Hematopoietic multipotent progenitor cell treated with erythropoietin and hydrocortisone succinate and interleukin-3 and kit ligand, for 17 days (in vitro differentiated cells): ENCODE measurements around the gene GHITM.
"Not testable (repeated sequence)": the region's sequence is repeated elsewhere in the genome, so short reads cannot be mapped to it uniquely, and the experiment has no call there.

Experiments used
- DNase-seq: peaks from one replicate; pipeline ENCODE4 v3.0.0-alpha.2; 2015; ENCODE audit warnings: low spot score

GHITM gene, protein sequence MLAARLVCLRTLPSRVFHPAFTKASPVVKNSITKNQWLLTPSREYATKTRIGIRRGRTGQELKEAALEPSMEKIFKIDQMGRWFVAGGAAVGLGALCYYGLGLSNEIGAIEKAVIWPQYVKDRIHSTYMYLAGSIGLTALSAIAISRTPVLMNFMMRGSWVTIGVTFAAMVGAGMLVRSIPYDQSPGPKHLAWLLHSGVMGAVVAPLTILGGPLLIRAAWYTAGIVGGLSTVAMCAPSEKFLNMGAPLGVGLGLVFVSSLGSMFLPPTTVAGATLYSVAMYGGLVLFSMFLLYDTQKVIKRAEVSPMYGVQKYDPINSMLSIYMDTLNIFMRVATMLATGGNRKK

DNA sequence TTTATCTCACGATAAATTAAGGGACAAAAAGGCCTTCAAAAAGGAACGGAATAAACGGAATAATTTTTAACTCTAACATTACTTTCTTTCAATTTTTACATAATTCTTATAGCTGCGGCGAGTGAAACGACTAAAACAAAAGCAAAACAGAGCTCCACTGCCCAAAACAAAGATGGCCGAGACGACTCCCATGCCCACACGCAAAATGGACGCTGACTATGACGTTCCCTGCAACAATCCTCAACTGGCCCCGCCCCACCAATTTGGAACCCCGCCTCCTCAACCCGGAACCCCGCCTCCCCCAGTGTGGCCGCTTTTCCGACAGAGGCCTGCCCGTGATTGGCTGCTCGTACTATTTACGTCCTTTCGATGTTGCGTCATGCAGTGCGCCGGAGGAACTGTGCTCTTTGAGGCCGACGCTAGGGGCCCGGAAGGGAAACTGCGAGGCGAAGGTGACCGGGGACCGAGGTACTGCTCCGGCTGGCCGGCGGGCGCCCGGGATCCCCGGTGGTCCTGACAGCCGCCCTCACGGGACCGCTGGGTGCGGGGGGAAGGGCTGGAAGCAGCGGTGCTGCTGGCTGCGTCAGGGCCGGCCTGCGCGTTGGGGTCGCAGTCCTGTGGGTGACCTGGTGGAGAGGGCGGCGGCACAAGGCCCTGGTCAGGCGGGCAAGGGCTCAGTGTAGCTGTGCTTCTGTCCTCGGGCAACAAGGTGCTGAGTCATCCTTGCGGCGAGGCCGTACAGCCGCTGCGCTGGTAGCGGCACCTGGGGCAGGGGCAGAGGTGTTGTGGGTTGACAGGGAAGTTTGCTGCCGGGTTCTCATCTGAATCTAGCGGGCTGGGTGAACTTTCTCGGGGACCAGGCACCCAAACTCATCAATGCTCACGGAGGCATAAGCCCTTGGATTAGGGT is at the start of gene GHITM:
GHITM (plus strand) TSS at position 384 of the 910 bp plus-strand sequence. CDS start 1,992 bp downstream, outside the sequence.
- peak; percentile 98 for DNase-seq

DNA sequence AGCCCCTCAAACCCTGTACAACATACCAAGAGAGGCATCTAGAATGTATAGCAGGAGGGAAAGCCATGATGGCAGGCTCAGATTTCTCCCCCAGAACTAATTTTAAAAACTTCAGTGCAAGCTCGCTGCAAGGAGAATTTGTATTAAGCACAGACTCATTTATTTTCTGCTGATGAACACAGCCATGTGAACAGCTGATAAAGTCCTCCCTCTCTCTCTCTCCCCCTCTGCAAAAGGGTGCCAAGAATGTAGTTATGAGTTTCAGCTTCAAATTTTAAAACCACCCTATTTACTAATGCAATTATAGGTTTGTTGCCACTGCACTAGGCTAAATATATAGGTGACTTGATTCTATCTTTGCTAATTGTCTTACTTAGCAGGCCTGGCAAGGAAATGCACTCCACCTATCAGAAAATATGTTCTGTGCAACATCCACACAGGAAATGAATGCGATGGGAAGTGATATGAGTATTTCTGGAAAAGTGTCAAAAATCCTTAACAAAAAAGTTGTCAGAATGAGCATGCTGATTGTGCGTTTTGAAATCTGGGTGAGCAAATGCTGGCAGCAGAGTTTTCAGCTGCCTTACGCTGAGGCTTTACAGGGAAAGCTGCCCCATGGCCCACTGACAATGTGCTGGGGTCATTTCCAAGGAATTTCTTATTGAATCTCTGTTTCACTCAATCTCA is 43.4 kb upstream of the GHITM start:
- no peak for DNase-seq

DNA sequence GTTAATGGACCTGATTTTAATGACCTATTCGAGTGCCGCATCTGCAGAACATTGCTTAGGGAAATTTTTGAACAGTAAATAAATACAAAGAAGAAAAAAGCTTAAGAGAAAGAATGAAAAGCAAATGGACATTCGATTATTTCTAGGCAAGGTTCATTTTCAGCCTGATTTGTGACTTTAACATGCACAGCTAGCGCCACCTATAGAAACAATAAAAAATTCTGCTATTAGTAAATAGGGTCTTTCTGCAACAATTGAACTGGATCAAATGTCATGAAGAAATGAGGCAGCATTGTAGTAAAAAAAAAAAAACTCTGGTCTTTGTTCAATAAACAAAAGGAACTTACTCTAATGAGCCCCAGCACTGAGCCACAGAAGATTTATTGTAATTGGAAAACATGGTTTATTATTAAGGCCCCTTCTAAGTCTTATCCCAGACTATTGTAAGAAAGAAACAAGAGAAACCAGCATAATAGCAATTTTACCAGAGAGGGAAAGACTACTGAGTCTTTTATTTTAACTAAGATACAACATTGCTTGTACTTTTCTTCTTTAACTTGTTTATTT is 41.4 kb upstream of the GHITM start:
- no peak for DNase-seq

DNA sequence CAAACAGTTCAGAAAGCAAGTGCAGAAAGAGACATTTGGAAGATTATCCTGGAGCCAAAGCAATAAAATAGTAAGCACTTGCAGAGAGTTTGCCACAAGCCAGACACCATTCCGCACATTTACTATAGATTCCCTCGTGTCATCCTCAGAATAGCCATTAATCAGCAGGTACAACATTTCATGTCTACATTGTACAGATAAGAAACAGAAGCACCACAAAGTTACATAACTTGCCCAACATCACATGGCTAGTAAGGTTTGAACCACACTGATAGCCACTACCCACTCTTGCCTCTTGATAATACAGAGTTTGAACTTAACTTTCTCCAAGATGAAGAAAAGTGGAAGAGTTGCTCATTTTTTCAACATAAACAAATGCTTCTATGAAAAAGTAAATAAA is 40.6 kb upstream of the GHITM start:
- no peak for DNase-seq

DNA sequence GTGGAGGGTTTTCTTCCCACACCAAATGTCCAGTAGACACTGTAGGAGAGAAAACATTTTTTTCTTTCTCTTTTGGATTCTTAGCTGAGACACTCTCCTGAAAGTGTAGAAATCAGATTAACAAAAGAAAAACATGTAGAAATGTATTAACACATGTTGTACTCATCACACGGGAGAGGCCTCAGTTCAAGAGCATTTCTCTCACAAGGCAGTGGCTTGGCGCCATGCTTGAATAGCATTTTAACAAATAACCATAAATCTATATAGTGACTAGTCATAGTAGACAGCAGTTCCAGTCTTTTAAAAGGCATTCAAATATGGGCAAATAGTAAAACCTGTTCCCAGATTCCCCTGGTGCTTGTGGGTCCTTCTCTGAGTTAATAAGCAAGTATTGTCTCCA is 38.3 kb upstream of the GHITM start:
- DNase-seq, result no peak

DNA sequence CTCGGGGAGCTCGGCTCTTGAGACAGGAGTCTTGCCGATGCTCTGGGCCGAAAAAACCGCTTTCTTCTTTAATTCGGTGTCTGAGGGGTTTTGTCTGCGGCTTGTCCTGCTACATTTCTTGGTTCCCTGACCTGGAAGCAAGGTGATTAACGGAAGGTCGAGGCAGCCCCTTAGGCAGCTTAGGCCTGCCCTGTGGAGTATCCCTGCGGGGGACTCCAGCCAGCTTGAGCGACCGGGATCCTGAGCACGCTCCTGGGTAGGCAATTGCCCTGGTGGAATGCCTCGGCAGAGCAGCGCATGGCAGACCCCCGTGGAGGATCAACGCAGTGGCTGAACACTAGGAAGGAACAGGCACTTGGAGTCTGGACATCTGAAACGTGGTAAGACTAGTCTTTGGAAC is 30.5 kb upstream of the GHITM start:
- DNase-seq, result no peak

DNA sequence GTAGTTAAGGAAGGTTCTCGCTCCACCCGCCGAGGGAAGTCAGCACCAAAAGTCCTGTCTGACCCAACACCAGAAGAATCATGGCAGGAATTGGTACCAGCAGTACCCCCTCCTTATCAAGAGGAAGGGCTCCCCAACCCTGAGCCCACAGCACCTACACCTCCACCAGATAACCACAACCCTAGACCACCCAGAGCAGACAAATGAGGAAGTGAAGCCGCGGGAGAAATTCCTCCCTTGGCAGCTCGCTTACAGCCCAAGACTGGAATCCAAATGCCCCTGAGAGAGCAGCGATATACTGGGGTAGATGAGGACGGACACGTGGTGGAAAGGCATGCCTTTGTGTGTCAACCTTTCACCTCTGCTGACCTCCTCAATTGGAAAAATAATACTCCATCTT is 29.5 kb upstream of the GHITM start:
- DNase-seq, result not testable (repeated sequence)

DNA sequence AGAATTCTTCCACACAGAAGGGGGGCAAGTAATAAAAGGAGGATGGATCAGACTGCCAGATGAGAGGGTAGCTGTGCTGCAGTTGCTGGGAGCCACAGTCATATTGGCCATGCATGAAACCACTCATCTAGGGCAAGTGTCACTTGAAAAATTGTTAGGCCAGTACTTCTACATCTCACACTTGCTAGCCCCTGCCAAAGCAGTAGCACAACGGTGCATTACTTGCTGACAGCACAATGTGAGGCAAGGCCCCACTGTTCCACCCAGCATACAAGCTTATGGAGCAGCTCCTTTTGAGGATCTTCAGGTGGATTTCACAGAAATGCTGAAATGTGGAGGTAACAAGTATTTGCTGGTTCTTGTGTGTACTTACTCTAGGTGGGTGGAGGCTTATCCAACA is 25.8 kb upstream of the GHITM start:
- DNase-seq, result not testable (repeated sequence)

DNA sequence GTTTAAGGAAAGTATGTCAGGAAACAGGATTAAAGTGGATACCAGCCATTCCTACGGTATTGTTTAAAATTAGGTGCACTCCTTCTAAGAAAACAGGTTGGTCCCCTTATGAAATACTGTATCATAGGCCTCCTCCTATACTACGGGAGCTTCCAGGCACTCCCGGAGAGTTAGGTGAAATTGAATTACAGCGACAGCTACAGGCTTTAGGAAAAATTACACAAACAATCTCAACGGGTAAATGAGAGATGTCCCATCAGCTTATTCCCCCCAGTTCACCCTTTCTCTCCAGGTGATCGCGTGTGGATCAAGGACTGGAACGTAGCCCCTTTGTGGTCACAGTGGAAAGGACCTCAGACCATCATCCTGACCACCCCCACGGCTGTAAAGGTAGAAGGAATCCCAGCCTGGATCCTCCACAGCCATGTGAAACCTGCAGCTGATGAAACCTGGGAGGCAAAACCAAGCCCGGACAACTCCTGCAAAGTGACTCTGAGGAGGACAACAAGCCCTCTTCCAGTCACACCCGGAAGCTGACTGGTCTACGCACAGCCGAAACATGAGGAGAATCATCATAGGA is 25.1 kb upstream of the GHITM start:
- no peak for DNase-seq

DNA sequence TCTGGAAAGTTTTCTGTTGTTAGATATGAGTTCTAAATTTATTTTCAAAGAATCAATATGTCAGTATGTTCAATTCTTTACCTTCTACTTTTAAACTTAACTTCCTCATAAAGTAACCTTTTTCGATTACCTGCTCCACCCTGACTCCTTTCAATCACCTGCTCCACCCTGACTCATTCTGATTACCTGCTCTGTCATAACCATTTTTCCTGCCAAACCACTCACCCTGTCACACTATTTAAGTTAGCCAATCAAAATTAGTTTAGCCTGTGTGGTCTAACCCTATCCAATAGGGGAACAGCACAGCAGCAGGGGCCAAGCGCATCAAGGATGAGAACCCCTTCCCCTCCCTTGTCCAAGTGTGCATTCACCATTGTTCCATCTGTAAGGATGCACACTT is 22.1 kb upstream of the GHITM start:
- DNase-seq, result not testable (repeated sequence)

DNA sequence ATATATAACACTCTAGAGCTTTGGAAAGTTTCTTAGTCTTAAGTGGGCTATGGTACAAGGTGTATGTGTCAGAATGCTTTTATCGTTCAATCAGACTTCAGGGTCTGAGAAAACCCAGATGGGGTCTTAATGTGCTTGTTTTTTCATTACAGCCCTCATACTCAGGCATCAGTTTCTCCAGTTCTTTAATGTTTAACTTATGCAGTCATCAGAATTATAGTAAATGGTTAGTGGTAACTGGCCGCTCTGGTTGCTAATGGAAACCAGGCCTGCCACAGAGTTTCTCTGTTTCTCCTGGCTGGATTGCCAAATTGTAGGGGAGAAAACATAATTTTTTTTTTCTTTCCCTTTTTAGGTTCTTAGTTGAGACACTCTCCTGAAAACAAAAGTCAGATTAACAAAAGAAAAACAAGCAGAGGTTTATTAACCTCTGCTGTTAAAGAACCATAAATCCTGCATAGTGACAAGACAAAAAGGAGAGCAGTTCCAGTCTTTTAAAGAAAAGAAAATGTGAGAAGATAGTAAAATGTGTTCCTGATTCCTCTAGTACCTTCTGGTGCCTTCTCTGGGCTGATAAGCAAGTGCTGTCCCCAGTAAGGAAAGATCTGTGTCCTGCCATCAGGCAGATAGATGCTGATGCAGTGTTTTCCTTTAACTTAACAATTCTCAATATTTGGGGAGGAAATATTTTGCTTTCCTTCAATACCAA is 21.5 kb upstream of the GHITM start:
- DNase-seq, result no peak

DNA sequence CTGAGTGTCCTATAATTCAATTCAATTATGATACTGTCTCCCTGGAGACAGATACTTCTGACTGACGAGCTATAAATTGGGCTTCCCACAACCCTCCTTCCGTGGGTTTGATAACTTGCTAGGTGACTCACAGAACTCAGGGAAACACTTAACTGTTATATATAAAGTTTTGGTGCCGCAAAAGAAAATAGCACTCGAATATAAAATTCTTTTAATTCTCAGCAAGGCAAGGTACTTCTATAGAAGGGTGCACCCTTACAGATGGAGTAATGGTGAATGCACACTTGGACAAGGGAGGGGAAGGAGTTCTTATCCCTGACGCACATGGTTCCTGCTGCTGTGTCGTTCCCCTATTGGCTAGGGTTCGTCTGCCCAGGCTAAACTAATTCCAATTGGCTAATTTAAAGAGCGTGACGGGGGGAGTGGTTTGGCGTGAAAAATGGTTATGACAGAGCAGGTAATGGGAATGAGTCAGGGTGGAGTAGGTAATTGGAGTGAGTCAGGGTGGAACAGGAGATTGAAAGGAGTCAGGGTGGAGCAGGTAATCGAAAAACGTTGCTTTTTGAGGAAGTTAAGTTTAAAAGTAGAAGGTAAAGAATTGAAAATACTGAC is 20.8 kb upstream of the GHITM start:
- DNase-seq, result peak; percentile 16

DNA sequence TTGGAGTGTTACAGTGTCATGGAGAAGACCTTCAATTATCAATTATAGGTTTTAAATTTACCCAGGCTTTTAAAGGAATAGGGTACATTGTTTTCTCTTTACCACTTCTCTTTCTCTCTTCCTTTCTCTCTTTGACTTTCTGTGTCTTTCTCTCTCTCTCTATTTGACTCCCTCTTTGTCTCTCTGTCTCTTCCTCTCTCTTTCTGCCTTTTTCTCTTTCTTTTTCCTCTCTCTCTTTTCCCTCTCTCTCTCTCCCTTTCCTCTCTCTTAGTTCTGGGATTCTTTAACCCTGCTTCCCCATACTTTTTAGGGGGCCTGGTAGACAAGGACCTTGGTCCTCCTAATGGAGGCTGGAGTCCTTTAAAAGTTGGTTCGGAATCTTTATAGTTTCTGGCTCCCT is 15.9 kb upstream of the GHITM start:
- no peak for DNase-seq

DNA sequence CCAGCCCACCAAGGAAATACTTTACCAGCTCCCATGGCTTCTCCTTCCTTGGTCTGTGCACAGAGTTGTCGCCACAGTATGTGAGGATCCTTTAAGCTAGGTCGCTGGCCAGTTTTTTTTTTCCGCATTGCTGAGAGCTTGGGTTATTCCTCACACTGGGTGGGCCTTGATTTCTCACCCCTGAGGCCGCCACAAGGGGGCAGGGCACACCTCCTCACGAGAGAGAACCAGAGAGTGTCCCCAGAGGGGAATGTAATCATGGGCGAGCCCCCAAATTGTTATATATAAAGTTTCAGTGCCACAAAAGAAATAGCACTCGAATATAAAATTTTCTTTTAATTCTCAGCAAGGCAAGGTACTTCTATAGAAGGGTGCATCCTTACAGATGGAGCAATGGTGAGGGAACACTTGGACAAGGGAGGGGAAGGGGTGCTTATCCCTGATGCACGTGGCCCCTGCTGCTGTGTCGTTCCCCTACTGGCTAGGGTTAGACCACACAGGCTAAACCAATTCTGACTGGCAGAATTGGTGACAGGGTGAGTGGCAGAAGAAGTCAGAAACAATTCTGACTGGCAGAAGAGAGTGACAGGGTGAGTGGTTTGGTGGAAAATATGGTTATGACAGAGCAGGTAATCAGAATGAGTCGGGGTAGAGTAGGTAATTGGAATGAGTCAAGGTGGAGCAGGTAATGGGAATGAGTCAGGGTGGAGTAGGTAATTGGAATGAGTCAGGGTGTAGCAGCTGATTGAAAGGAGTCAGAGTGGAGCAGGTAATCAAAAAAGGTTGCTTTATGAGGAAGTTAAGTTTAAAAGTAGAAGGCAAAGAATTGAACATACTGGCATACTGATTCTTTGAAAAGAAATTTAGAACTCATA is 13.2 kb upstream of the GHITM start:
- peak; percentile 36 for DNase-seq

DNA sequence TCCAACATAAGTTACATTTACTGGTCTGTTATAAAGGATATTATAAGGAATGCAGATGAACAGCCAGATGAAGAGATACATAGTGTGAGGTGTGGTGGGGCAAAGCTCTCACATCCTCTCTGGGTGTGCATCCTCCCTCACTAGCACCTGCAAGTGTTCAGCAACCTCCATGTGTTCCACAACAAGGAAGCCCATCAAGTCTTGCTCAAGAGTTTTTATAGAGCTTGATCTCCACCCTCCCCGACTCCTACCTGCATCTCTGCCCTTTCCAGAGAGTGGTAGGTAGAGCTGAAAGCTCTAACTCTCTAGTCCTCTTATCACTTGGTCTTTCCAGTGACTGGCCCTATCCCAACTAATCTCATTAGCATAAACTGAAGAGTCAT is 12.5 kb upstream of the GHITM start:
- no peak for DNase-seq

DNA sequence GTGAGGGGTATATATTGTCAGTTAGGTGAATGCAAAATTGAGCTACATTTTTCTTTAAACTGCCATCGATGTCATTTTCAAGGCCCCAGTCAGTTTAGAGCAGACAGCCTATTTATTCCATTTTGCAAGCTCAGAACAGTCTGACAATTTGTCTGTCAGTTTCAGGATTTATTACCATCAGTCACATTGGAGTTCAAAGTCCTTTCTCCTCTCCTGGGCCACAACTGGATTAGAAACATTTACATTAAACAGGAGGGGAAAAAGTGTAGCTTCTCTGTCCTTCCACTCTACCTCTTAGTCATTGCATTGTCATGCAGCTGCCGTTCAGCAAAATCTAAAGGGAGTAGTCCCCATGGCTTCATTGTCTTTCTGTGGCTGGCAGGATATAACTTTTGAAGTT is 3.5 kb upstream of the GHITM start:
- no peak for DNase-seq

DNA sequence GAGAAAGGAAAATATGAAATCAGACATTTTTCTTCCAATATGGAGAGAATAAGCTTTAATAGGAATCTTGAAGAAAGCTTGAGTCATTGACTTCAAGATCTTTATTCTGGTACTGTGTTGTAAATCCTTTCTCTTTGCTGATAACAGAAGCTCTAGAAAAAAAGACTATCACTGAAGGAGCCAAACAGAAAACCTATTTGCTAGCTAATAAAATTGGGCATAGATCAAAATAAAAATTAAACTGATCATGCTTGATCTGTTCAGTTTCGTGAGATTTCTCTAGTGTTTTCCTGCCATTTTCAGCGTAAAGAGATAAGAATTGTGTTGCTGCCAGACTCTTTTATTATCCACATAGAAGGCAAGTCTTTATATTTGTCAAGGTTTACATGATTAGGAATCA is 1.5 kb upstream of the GHITM start:
- no peak for DNase-seq

DNA sequence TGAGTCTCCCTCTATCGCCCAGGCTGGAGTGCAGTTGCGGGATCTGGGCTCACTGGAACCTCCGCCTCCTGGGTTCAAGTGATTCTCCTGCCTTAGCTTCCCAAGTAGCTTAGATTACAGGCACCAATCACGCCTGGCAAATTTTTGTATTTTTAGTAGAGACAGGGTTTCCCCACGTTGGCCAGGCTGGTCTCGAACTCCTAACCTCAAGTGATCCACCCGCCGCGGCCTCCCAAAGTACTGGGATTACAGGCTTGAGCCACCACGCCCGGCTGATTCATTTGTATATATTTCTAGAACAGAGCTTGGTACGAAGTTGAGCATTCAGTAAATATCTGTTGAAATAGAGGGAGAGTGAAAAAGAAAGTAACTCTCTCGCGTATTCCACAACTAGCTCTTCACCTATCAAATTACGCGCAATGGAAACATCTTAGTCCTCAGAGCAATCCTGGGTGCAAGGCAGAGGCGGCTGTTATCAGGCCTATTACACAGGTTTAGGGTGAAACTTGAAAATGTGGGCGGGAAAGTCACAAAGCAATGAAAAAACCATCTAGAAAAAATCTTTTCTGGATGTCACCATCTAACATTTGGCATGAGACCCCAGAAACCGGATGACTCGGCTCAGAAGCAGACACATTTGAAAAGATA is 707 bp upstream of the GHITM start:
- DNase-seq, result no peak

DNA sequence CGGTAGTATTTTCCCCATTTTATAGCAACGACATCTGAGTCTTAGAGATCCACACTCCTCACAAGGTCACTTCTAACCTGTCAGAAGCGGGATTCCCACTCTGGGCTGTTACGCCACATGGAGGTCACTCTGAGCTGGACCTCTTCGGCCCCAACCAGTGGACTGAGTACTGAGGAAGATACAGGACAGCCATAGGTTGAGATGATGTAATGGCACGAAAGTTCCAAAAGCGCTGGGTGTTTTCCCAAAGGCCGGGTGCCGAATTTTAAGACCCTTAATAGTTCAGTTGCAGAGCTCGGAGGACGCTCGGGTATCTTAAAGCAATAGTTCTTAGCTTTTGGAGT is 699 bp downstream of the GHITM start:
- DNase-seq, result peak; percentile 80

DNA sequence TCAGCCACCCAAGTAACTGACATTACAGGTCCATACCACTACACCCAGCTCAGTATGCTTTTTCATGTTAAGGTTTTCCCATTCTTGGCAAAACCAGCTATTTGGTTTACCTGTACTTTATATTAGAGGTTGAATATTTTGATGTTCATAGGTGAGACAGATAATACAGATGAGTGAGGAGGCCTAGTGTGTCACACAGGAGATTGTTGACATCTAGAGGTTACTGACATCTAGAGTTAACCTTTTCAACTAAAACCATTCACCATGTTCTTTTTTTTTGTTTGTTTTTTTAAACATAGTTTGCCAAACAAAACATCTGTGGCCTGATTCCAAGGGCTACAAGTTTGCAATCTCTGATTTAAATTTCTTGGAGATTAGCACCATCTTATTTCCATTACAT is 8.0 kb downstream of the GHITM start:
- no peak for DNase-seq
